ENCODE data around the gene RFC2.
A peak's percentile ranks its signal among the peaks of the same experiment; 100 is the strongest.

RFC2 gene

GRCh38 chr7:74280985-74281384 lies 26.8 kb upstream of the RFC2 start:
- no peak for TF ChIP-seq CTCF (conservative IDR thresholded peaks at IDR 0.05)
- no peak overlapping the region for H3K27ac ChIP-seq

GRCh38 chr7:74277636-74278035 lies 23.4 kb upstream of the RFC2 start:
- no peak for TF ChIP-seq CTCF (conservative IDR thresholded peaks at IDR 0.05)
- H3K27ac ChIP-seq = no peak overlapping the region

GRCh38 chr7:74275401-74275881 lies 21.2 kb upstream of the RFC2 start:
- peak; percentile 50; the same call in 1 of the 2 replicates for TF ChIP-seq CTCF (conservative IDR thresholded peaks at IDR 0.05)
- no peak overlapping the region for H3K27ac ChIP-seq

GRCh38 chr7:74272305-74273038 lies 18.3 kb upstream of the RFC2 start:
- no peak overlapping the region for H3K27ac ChIP-seq
- no peak for TF ChIP-seq CTCF (conservative IDR thresholded peaks at IDR 0.05)

GRCh38 chr7:74271742-74272141 lies 17.5 kb upstream of the RFC2 start:
- H3K27ac ChIP-seq = no peak overlapping the region
- TF ChIP-seq CTCF (conservative IDR thresholded peaks at IDR 0.05) = no peak

GRCh38 chr7:74269757-74270277 lies 15.6 kb upstream of the RFC2 start:
- no peak for TF ChIP-seq CTCF (conservative IDR thresholded peaks at IDR 0.05)
- peak overlapping the region; percentile 23; the same call in 1 of the 2 replicates for H3K27ac ChIP-seq

- no peak for TF ChIP-seq CTCF (conservative IDR thresholded peaks at IDR 0.05)
- no peak overlapping the region for H3K27ac ChIP-seq
These were observed 13.8 kb upstream of the RFC2 start for GRCh38 chr7:74267756-74268565.
